Right lobe of liver (tissue), 6 donors: ENCODE results near the gene OR1N1. TPM values are rescaled to one million over a fixed set of nuclear protein-coding genes. Genes with fewer than 3 reads are reported as not detected.

ENCODE experiments used
- ATAC-seq, 4 donors: fragments of 200-7000 bp; cut with Tn5 transposase; one replicate each; pipeline ENCODE4 v1.9.1; 2020; ENCODE audit warnings: mild to moderate bottlenecking in 4 of 4, moderate library complexity in 4 of 4
- DNase-seq, 3 donors: peaks; one replicate each; pipeline ENCODE4 v3.0.0-alpha.2; 2020
- H3K27ac ChIP-seq, 3 donors: fragments of 200-600 bp; one replicate each; pipeline ENCODE4 v1.8.0; 2022
- H3K27me3 ChIP-seq, 2 donors: fragments of 200-600 bp; one replicate each; pipeline ENCODE4 v1.8.0; 2022
- H3K36me3 ChIP-seq, 4 donors: fragments of 200-600 bp; sonication (generic) in 1 of 4; one replicate each; pipeline versions ENCODE4 v1.5.1 to v1.8.0; 2017 to 2022; ENCODE audit warnings: control low read depth in 1 of 4
- H3K4me1 ChIP-seq, 4 donors: fragments of 200-600 bp; sonication (generic) in 1 of 4; one replicate each; pipeline versions ENCODE4 v1.5.1 to v1.8.0; 2017 to 2022; ENCODE audit warnings: control low read depth in 1 of 4
- H3K4me3 ChIP-seq, 3 donors: fragments of 200-600 bp; one replicate each; pipeline ENCODE4 v1.8.0; 2022
- H3K9me3 ChIP-seq, 4 donors: fragments of 200-600 bp; sonication (generic) in 1 of 4; one replicate each; pipeline versions ENCODE4 v1.5.1 to v1.8.0; 2017 to 2022; ENCODE audit warnings: control low read depth in 1 of 4
- POLR2A ChIP-seq: fragments of 450-650 bp; IDR thresholded peaks from one replicate; pipeline ENCODE4 v1.6.1; 2017; ENCODE audit warnings: antibody characterized with exemption, mild to moderate bottlenecking
- WGBS: methylation state at CpG from one replicate; pipeline ENCODE4 v1.1.6; 2018; ENCODE audit warnings: low coverage, low lambda C conversion rate; ENCODE audit not compliant: insufficient coverage; ENCODE audit errors: missing lambda C conversion rate; 5-methylcytosine and 5-hydroxymethylcytosine counted together
- intact Hi-C, 2 donors: fragments of 100-400 bp; cut with DNase I; formaldehyde crosslinking; loops; one replicate each; pipeline versions ENCODE4 v1.11.2 to v1.14.1; 2022
- total RNA-seq, 6 experiments: library from RNA; depleted of rRNA in 2 of 6; stranded (reverse); fragments of >200 nt in 2 of 6; fragmentation: NEBNext Ultra II Directional in 3 of 6; extraction: Animal tissue kit (Norgen Biotek cat#: 25700) in 3 of 6; gene quantifications; one replicate each; pipeline versions ENCODE4 v1.1.0 to v1.2.4, GENCODE V29; 2016 to 2023
- TF ChIP-seq, protein P1 (sequence below), 4 donors: fragments of 200-600 bp in 3 of 4; fragments of 450-650 bp in 1 of 4; IDR thresholded peaks; one replicate each; pipeline versions ENCODE4 v1.5.1 to v1.8.0; 2016 to 2022; ENCODE audit warnings: antibody characterized with exemption in 4 of 4, mild to moderate bottlenecking in 2 of 4
- donor health status: DM: no; HTN: yes; CAD: no.
- donor health status: DM: no; HTN: no; CAD: no.
- donor health status: DM: no; HTN: no; CAD: no.
- donor health status: DM: no; HTN: yes; CAD: no.
- donor health status: DM: no; HTN: yes; CAD: no.

The OR1N1 gene
- total RNA-seq, 6 experiments from 2014 or later = not detected

DNA sequence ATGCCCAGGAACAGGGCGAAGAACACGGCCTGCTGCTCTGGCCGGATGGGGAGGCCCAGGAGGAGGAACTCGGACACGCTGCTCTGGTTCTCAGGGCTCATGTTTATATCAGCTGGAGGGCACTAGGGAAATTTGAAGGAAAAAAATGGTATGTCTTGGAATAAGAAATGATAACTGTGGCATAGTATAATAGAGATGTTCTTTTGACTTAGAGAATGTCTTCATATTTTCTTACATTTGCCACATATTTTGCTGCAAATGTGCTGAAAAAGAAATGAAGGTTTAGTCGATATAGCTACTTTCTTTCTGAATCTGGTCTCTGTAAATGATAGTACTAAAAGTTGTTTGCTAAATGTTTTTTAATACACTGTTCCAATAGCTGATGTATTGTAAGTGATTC lies 49.3 kb downstream of the OR1N1 start, which contains the start of gene OR1J1:
Gene OR1J1 (minus strand): TSS at position 101 of the 400 bp plus-strand sequence. CDS start 0 bp downstream, at position 101.
- Histone ChIP-seq H3K36me3 (no peaks in the 10 kb centered on the region), H3K27me3 (peaks cover 0 to 4% of the 10 kb centered on the region in 2 donors), H3K9me3 (no peaks in the 10 kb centered on the region), H3K4me1 (no peaks in the 10 kb centered on the region), H3K4me3 (no peak within 1 kb of the TSS), H3K27ac (no peak within 1 kb of the TSS)
- DNase-seq = no peak
- no peak for ATAC-seq
- WGBS = 44% methylated on average over 6 of the region's 6 CpGs
- intact Hi-C loops = no loop called here
- TF ChIP-seq POLR2A = no peak
- TF ChIP-seq, protein P1, sequence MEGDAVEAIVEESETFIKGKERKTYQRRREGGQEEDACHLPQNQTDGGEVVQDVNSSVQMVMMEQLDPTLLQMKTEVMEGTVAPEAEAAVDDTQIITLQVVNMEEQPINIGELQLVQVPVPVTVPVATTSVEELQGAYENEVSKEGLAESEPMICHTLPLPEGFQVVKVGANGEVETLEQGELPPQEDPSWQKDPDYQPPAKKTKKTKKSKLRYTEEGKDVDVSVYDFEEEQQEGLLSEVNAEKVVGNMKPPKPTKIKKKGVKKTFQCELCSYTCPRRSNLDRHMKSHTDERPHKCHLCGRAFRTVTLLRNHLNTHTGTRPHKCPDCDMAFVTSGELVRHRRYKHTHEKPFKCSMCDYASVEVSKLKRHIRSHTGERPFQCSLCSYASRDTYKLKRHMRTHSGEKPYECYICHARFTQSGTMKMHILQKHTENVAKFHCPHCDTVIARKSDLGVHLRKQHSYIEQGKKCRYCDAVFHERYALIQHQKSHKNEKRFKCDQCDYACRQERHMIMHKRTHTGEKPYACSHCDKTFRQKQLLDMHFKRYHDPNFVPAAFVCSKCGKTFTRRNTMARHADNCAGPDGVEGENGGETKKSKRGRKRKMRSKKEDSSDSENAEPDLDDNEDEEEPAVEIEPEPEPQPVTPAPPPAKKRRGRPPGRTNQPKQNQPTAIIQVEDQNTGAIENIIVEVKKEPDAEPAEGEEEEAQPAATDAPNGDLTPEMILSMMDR (IDR thresholded peaks at IDR 0.05) = no peak

DNA sequence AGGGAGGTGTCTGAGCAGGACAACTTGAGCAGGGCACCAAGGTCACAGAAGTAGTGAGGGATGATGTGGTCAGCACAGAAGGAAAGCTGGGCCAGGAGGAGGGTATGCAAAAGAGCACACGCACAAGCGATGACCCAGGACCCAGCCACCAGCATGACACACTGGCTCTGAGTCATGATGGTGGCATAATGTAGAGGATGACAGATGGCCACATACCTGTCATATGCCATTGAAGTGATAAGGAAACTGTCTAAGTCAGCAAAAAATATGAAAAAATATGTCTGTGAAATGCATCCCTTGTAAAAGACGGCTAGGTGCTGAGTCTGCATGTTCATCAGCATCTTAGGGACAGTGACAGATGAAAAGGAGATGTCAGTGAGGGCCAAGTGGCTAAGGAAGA lies 49.7 kb downstream of the OR1N1 start:
- intact Hi-C loops = no loop called here
- DNase-seq = no peak
- Histone ChIP-seq H3K9me3 (no peaks in the 10 kb centered on the region), H3K4me1 (no peaks in the 10 kb centered on the region), H3K36me3 (no peaks in the 10 kb centered on the region), H3K27ac (no peak overlapping the region), H3K27me3 (peaks cover 0 to 4% of the 10 kb centered on the region in 2 donors), H3K4me3 (no peak overlapping the region)
- 84% methylated on average over 3 of the region's 3 CpGs for whole genome bisulfite sequencing
- ATAC-seq = no peak
- TF ChIP-seq, protein P1 (IDR thresholded peaks at IDR 0.05) = no peak
- no peak for TF ChIP-seq POLR2A

Other genes with a start within 250 kb of the OR1N1 start
- gene PTGS1, start 156.3 kb downstream of the OR1N1 start, total RNA-seq = 1 to 10 TPM; 1.7 to 3.6 (median 2.4) TPM
- not detected for gene OR1J1, start 49.4 kb downstream of the OR1N1 start, total RNA-seq
- gene OR1J2, start 16.5 kb downstream of the OR1N1 start, total RNA-seq = not detected
- not detected for gene OR1J4, start 8.2 kb downstream of the OR1N1 start, total RNA-seq
- gene OR1N2, start 25.8 kb upstream of the OR1N1 start, total RNA-seq = not detected
- not detected for gene OR1L8, start 56.1 kb upstream of the OR1N1 start, total RNA-seq
- gene OR1Q1, start 87.4 kb upstream of the OR1N1 start, total RNA-seq = not detected
- not detected for gene OR1B1, start 130.3 kb upstream of the OR1N1 start, total RNA-seq
- not detected for gene OR1L1, start 134.4 kb upstream of the OR1N1 start, total RNA-seq
- not detected for gene OR1L3, start 147.8 kb upstream of the OR1N1 start, total RNA-seq
- not detected for gene OR1L4, start 196.7 kb upstream of the OR1N1 start, total RNA-seq
- not detected for gene OR1L6, start 215.0 kb upstream of the OR1N1 start, total RNA-seq